HFFc6 (cell line): ENCODE measurements around the gene PPP1R1A. TPM values are rescaled to one million over a fixed set of nuclear protein-coding genes. Genes with fewer than 3 reads are reported as not detected.

ENCODE experiments used
- DNase-seq: peaks from one replicate; pipeline ENCODE4 v3.0.0-alpha.2; 2018
- H3K27ac Mint-ChIP-seq: 2 replicates; pipeline ENCODE4 v1.8.0; 2020; ENCODE audit warnings: mild to moderate bottlenecking, mixed read lengths
- H3K27me3 Mint-ChIP-seq: 2 replicates; pipeline ENCODE4 v1.8.0; 2021; ENCODE audit warnings: mild to moderate bottlenecking, moderate library complexity, mixed read lengths; ENCODE audit not compliant: insufficient read depth
- H3K36me3 Mint-ChIP-seq: 2 replicates; pipeline ENCODE4 v1.8.0; 2021; ENCODE audit warnings: low read depth, mixed read lengths
- H3K4me1 Mint-ChIP-seq: 2 replicates; pipeline ENCODE4 v1.8.0; 2020; ENCODE audit warnings: low read depth, mixed read lengths
- H3K4me3 Mint-ChIP-seq: 2 replicates; pipeline ENCODE4 v1.8.0; 2020; ENCODE audit warnings: mild to moderate bottlenecking, moderate library complexity, mixed read lengths
- H3K9me3 Mint-ChIP-seq: 2 replicates; pipeline ENCODE4 v1.8.0; 2020; ENCODE audit warnings: mild to moderate bottlenecking, mixed read lengths
- total RNA-seq, 6 experiments: library from RNA; stranded (reverse); fragmentation: NEBNext Ultra II Directional; extraction: Animal tissue kit (Norgen Biotek cat#: 25700); gene quantifications; 2 replicates in 1 of 6; 3 replicates in 5 of 6; pipeline ENCODE4 v1.2.3, GENCODE V29; 2021
- TF ChIP-seq, protein P1 (sequence below): fragments of 200-600 bp; sonication (generic); IDR thresholded peaks from 2 replicates; pipeline ENCODE4 v1.5.0; 2021; ENCODE audit warnings: antibody characterized with exemption, mild to moderate bottlenecking

Gene PPP1R1A
- total RNA-seq, 6 experiments from 2014 or later: not detected

DNA sequence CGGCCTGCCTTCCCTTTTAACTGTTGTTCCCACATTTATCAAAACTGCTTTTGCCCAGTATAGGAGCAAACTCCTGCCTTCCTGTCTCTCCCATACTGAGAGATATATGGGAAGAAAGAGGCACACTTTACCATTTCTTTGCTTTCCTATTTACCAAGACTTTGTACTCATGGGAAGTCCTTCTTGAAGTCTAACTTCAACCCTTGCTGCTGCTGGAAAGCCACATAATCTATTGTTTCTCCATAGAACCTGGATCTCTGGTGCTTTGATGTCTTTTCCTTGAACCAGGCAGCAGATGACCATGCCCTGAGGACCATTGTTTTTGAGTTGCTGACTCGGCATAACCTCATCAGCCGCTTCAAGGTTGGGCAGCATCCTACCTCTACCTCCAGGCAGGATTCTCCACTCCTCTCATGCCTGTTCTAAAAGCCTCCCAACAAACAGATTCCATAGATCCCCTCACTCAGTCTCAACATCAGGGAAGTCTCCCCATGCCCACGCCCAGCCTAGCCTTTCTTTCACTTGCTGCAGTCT lies 18.4 kb downstream of the PPP1R1A start:
- TF ChIP-seq, protein P1, sequence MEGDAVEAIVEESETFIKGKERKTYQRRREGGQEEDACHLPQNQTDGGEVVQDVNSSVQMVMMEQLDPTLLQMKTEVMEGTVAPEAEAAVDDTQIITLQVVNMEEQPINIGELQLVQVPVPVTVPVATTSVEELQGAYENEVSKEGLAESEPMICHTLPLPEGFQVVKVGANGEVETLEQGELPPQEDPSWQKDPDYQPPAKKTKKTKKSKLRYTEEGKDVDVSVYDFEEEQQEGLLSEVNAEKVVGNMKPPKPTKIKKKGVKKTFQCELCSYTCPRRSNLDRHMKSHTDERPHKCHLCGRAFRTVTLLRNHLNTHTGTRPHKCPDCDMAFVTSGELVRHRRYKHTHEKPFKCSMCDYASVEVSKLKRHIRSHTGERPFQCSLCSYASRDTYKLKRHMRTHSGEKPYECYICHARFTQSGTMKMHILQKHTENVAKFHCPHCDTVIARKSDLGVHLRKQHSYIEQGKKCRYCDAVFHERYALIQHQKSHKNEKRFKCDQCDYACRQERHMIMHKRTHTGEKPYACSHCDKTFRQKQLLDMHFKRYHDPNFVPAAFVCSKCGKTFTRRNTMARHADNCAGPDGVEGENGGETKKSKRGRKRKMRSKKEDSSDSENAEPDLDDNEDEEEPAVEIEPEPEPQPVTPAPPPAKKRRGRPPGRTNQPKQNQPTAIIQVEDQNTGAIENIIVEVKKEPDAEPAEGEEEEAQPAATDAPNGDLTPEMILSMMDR: no peak
- Mint-ChIP-seq H3K27me3 (peaks cover 48% of the 10 kb centered on the region), H3K4me3 (no peak overlapping the region)

DNA sequence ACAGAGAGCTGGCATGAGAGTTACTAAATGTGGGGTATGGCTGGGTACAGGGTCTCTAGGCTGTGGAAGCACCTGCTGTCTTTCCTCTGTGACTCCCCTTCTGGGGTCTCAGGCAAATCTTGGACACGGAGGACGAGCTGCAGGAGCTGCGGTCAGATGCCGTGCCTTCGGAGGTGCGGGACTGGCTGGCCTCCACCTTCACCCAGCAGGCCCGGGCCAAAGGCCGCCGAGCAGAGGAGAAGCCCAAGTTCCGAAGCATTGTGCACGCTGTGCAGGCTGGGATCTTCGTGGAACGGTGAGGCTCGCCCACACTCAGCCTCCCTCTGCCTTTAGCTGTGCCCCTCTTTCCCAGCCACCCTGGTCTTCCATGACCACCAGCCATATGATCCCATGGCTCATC lies 19.4 kb downstream of the PPP1R1A start:
- Mint-ChIP-seq H3K27me3 (peaks cover 49% of the 10 kb centered on the region), H3K9me3 (no peaks in the 10 kb centered on the region), H3K27ac (no peak overlapping the region), H3K4me3 (no peak overlapping the region), H3K36me3 (no peaks in the 10 kb centered on the region), H3K4me1 (no peaks in the 10 kb centered on the region)
- TF ChIP-seq, protein P1: no peak
- no peak for DNase-seq

More for the DNA sequence above, 18.4 kb downstream of the PPP1R1A start:
- Mint-ChIP-seq H3K27ac (no peak overlapping the region), H3K4me1 (no peaks in the 10 kb centered on the region), H3K36me3 (no peaks in the 10 kb centered on the region), H3K9me3 (no peaks in the 10 kb centered on the region)
- no peak for DNase-seq

DNA sequence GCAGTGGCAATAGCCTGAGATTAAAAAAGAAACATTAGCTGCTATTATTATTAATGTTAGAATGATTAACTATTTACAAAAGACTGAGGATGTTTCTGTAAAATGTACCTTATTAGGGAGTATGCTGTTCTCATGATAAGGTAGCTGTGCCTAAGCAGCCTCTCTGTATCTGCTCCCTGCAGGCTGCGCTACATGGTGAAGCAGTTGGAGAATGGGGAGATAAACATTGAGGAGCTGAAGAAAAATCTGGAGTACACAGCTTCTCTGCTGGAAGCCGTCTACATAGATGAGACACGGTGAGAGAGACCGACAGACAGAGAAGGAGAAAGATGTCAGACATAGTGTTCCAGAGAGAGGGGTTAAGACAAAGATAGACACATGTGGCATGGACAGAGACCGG lies 21.7 kb downstream of the PPP1R1A start:
- no peak overlapping the region for H3K4me3 Mint-ChIP-seq
- DNase-seq: no peak
- H3K27me3 Mint-ChIP-seq: peaks cover 55% of the 10 kb centered on the region
- H3K4me1 Mint-ChIP-seq: no peaks in the 10 kb centered on the region
- TF ChIP-seq, protein P1: no peak
- H3K9me3 Mint-ChIP-seq: no peaks in the 10 kb centered on the region
- H3K36me3 Mint-ChIP-seq: no peaks in the 10 kb centered on the region
- H3K27ac Mint-ChIP-seq: no peak overlapping the region

DNA sequence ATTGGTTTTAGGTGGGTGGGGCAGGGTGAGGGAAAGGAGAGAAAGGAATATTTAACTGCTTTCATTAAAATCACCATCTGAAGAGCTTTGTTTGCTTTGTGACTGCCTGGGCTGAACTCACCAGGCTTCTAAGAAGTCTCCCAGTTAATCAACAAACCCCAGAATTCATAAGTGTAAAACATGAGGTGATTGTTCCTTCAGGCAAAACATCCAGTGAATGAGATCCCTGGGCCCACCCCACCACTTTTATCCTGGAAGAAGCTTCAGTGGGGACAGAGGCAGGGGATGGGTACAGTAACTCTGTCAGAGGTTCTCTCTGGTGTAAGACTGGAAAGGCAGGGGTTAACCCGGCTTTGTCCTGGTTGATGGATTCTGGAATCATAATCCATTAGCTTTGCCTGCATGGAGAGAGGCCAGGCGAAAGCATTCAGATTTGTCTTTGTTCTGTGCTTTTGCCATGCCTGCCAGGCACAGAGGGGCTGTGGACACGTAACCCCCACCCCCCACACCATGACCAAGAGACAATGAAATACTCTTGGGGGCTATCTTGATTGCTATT lies 22.4 kb downstream of the PPP1R1A start:
- Mint-ChIP-seq H3K4me3 (no peak overlapping the region), H3K4me1 (no peaks in the 10 kb centered on the region; the same call in 1 of the 2 replicates), H3K9me3 (no peaks in the 10 kb centered on the region), H3K27ac (no peak overlapping the region), H3K36me3 (no peaks in the 10 kb centered on the region), H3K27me3 (peaks cover 55% of the 10 kb centered on the region)
- TF ChIP-seq, protein P1: no peak
- DNase-seq: no peak

DNA sequence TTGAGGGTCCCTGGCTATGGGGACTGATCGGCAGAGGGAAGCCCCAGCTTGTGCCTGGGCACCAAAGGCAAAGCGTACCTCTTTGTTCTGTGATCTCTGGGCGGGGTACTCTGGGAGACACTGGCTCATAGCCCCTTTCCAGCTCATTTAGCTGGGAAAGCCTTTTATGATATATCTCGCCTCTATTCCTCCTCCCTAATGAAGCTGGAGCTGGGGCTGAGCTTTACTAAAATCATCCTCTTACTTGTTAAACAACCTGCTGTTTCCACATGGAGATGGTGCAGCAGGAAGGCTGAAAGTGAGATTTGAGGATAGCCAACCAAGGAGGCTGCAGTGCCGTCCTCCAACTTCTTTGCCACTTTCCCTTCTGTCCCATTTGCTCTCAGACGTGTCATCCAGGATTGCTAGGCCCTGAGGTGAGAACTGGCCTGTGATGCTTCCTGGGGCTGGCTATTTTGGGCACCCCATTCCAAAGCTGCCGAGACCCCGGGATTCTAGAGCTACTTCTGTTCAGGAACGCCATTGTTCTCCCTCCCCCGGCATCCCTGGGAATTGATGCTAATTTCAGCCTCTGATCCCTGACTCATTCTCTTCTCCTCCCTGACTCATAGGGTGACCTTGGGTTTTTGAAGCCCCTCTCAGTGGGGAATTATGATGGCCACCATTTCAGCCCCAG lies 23.0 kb downstream of the PPP1R1A start:
- peaks cover under 1% of the 10 kb centered on the region for H3K4me1 Mint-ChIP-seq
- H3K9me3 Mint-ChIP-seq: no peaks in the 10 kb centered on the region

More for the DNA sequence above, 23.0 kb downstream of the PPP1R1A start:
- no peak overlapping the region for H3K4me3 Mint-ChIP-seq
- H3K27ac Mint-ChIP-seq: no peak overlapping the region
- TF ChIP-seq, protein P1: no peak
- peaks cover 52% of the 10 kb centered on the region for H3K27me3 Mint-ChIP-seq
- no peak for DNase-seq
- no peaks in the 10 kb centered on the region for H3K36me3 Mint-ChIP-seq
